Panc1 (cell line): Measurements from ENCODE around the gene TEK. TPM values are rescaled to one million over a fixed set of nuclear protein-coding genes. Genes with fewer than 3 reads are reported as not detected.

ENCODE experiments used
- ATAC-seq: fragments of 200-7000 bp; cut with Tn5 transposase; 2 replicates; pipeline ENCODE4 v1.9.1; 2020; ENCODE audit warnings: mild to moderate bottlenecking, moderate library complexity
- BruUV-seq: library from RNA; stranded (reverse); fragments of 400-500 nt; replicated peaks from 2 replicates; lab custom pipeline; 2021; lab: Mats Ljungman, UMichigan
- CTCF ChIA-PET: fragments of 300-600 bp; sonication (Branson Sonifier 250); formaldehyde crosslinking; loops from one replicate; lab custom pipeline; 2022; ENCODE audit warnings: antibody characterized with exemption; lab: Charles Lee
- POLR2A ChIA-PET: fragments of 300-600 bp; sonication (Branson Sonifier 250); formaldehyde crosslinking; loops from one replicate; lab custom pipeline; 2022; ENCODE audit warnings: antibody characterized with exemption; lab: Charles Lee
- DNase-seq: peaks from one replicate; pipeline ENCODE4 v3.0.0-alpha.2; 2010; ENCODE audit warnings: low read depth, low spot score
- H3K27ac ChIP-seq: 2 replicates; pipeline ENCODE4 v1.5.1; 2011; ENCODE audit warnings: mild to moderate bottlenecking, low read length, inconsistent platforms
- H3K27me3 ChIP-seq: fragments of 200-500 bp; sonication (Bioruptor generic); 2 replicates; pipeline ENCODE4 v1.6.0; 2014; ENCODE audit warnings: low read length, inconsistent platforms; ENCODE audit not compliant: control insufficient read depth, insufficient read depth
- H3K36me3 ChIP-seq: fragments of 200-500 bp; sonication (Bioruptor generic); 2 replicates; pipeline ENCODE4 v1.5.1; 2014; ENCODE audit warnings: inconsistent platforms, mild to moderate bottlenecking, low read length, moderate library complexity; ENCODE audit not compliant: control insufficient read depth, insufficient read depth
- H3K4me1 ChIP-seq: 2 replicates; pipeline ENCODE4 v1.5.1; 2011; ENCODE audit warnings: inconsistent platforms, mild to moderate bottlenecking, low read length, moderate library complexity; ENCODE audit not compliant: control insufficient read depth, insufficient read depth
- H3K4me3 ChIP-seq, 2 experiments: 2 replicates each; pipeline ENCODE4 v1.5.1; 2011 to 2012; ENCODE audit warnings: low read depth in 2 of 2, low read length in 2 of 2, mild to moderate bottlenecking in 2 of 2, inconsistent platforms in 1 of 2, moderate library complexity in 1 of 2
- H3K9me3 ChIP-seq: fragments of 200-500 bp; sonication (Bioruptor generic); 2 replicates; pipeline ENCODE4 v1.5.1; 2014; ENCODE audit warnings: low read depth, mild to moderate bottlenecking, inconsistent platforms, low read length, moderate library complexity; ENCODE audit not compliant: control insufficient read depth, insufficient read depth
- POLR2AphosphoS5 ChIP-seq: IDR thresholded peaks from 2 replicates; pipeline ENCODE4 v1.6.1; 2012; ENCODE audit warnings: mild to moderate bottlenecking, low read depth, low read length, moderate library complexity
- REST ChIP-seq, 2 experiments: IDR thresholded peaks; 2 replicates each; pipeline ENCODE4 v1.6.1; 2011 to 2012; ENCODE audit warnings: low read depth in 2 of 2, control low read depth in 1 of 2, low read length in 1 of 2, mild to moderate bottlenecking in 1 of 2, moderate library complexity in 1 of 2; ENCODE audit not compliant: insufficient read depth in 1 of 2
- SIN3A ChIP-seq: IDR thresholded peaks from 2 replicates; pipeline ENCODE4 v1.6.1; 2012; ENCODE audit warnings: low read depth, mild to moderate bottlenecking, low read length, moderate library complexity, borderline replicate concordance; ENCODE audit not compliant: insufficient read depth
- TCF7L2 ChIP-seq: IDR thresholded peaks from 2 replicates; pipeline ENCODE4 v1.6.1; 2011; ENCODE audit warnings: mild to moderate bottlenecking, low read depth, low read length, inconsistent platforms
- in situ Hi-C: cut with HindIII; loops from 2 replicates; pipeline ENCODE4 v1.10.0; 2016; ENCODE audit warnings: low sequenced_read_pairs, low pct_unique_long_range_greater_than_20kb
- intact Hi-C: fragments of 100-400 bp; cut with micrococcal nuclease; formaldehyde crosslinking; loops from one replicate; pipeline ENCODE4 v1.10.0; 2022; ENCODE audit not compliant: unreplicated experiment
- total RNA-seq: library from RNA; stranded (reverse); gene quantifications from one replicate; pipeline ENCODE4 v1.2.1, GENCODE V29; 2021; ENCODE audit not compliant: unreplicated experiment
- TF ChIP-seq, protein P1 (sequence below): fragments of 450-650 bp; IDR thresholded peaks from 2 replicates; pipeline ENCODE4 v1.5.1; 2017; ENCODE audit warnings: mild to moderate bottlenecking

Gene TEK
- total RNA-seq, 1 experiment from 2014 or later, result not detected

DNA sequence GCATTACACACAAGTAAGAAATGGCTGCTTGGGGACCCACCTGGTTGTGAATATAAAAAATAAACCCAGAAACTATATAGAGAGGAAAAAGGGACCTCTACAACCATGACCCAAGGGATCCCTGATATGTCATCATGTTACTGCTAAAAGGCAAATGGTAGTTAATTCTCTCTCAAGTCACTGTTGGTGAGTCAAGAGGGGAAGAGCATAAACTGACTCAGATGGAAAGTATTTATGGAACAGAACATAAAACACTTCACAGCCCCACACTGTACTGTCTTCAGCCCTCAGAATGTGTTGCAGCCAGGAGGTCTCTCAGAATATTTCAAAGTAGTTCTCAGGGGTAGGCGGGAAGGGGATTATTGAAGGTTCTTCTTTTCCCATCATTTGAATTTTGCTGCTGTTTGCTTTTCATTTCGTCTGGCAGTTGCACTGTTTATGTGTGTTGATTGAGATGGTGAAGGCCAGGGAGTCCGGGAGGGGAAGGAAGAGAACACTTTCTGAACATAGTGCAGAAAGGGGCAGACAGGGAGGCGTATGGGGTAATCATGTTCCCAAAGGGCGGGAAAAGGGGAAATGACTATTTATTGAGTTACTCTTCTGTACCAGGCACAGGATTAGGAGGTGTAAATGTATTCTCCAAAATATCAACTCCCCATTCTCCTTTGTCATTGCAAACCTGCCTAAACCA is 85.5 kb downstream of the TEK start:
- H3K4me1 ChIP-seq, result no peaks in the 10 kb centered on the region
- TF ChIP-seq, protein P1, sequence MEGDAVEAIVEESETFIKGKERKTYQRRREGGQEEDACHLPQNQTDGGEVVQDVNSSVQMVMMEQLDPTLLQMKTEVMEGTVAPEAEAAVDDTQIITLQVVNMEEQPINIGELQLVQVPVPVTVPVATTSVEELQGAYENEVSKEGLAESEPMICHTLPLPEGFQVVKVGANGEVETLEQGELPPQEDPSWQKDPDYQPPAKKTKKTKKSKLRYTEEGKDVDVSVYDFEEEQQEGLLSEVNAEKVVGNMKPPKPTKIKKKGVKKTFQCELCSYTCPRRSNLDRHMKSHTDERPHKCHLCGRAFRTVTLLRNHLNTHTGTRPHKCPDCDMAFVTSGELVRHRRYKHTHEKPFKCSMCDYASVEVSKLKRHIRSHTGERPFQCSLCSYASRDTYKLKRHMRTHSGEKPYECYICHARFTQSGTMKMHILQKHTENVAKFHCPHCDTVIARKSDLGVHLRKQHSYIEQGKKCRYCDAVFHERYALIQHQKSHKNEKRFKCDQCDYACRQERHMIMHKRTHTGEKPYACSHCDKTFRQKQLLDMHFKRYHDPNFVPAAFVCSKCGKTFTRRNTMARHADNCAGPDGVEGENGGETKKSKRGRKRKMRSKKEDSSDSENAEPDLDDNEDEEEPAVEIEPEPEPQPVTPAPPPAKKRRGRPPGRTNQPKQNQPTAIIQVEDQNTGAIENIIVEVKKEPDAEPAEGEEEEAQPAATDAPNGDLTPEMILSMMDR, result no peak
- TF ChIP-seq TCF7L2 (no peak), SIN3A (no peak), REST (IDR thresholded peaks at IDR 0.05; ENCODE audit: insufficient read depth in 1 of 2, low read depth in 2 of 2, low read length in 1 of 2) (no peak), POLR2AphosphoS5 (no peak)
- CTCF ChIA-PET, result no interaction called here
- H3K36me3 ChIP-seq, result no peaks in the 10 kb centered on the region
- no peak for ATAC-seq
- no peak overlapping the region for H3K27ac ChIP-seq
- H3K4me3 ChIP-seq, result no peak overlapping the region
- H3K27me3 ChIP-seq, result no peaks in the 10 kb centered on the region
- in situ Hi-C loops, result no loop called here
- no TSS peak for BruUV-seq
- POLR2A ChIA-PET, result no interaction called here
- H3K9me3 ChIP-seq, result no peaks in the 10 kb centered on the region
- DNase-seq, result no peak
- intact Hi-C loops, result no loop called here

GRCh38 chr9:27195191-27195590 is 86.2 kb downstream of the TEK start:
- intact Hi-C loops, result no loop called here

More at GRCh38 chr9:27195191-27195590, 86.2 kb downstream of the TEK start:
- ATAC-seq, result no peak
- CTCF ChIA-PET, result no interaction called here
- no peaks in the 10 kb centered on the region for H3K36me3 ChIP-seq
- no peak overlapping the region for H3K4me3 ChIP-seq
- H3K9me3 ChIP-seq, result no peaks in the 10 kb centered on the region
- no peak for DNase-seq
- TF ChIP-seq REST (IDR thresholded peaks at IDR 0.05; ENCODE audit: insufficient read depth in 1 of 2, low read depth in 2 of 2, low read length in 1 of 2), result no peak
- TF ChIP-seq POLR2AphosphoS5, result no peak
- no peak for TF ChIP-seq SIN3A
- POLR2A ChIA-PET, result no interaction called here
- no TSS peak for BruUV-seq
- no peaks in the 10 kb centered on the region for H3K27me3 ChIP-seq
- in situ Hi-C loops, result no loop called here
- no peaks in the 10 kb centered on the region for H3K4me1 ChIP-seq
- H3K27ac ChIP-seq, result no peak overlapping the region
